ENCODE results near the gene IVD. TPM values are rescaled to one million over a fixed set of nuclear protein-coding genes. Genes with fewer than 3 reads are reported as not detected.
"Not testable (repeated sequence)": the region's sequence is repeated elsewhere in the genome, so short reads cannot be mapped to it uniquely, and the experiment has no call there.

Gene IVD
- total and polyA plus RNA-seq, 2 of the 8 experiments (the other 6 are each of a cell fraction or from before 2014, with no cell fraction given) = 55.2 to 78.8 TPM

- no peak for TF ChIP-seq YY1 (IDR thresholded peaks at IDR 0.05; ENCODE audit: low read depth, low read length)
These were observed 46.9 kb downstream of the IVD start (continued) for GRCh38 chr15:40452296-40453090.

- not testable (repeated sequence) for H3K4ac ChIP-seq (replicated peaks; ENCODE audit: insufficient read length, low read depth, low read length); H4K91ac ChIP-seq (replicated peaks; ENCODE audit: insufficient read length, low read length); H3K27me3 ChIP-seq (replicated peaks in 1 of 4; ENCODE audit: control insufficient read depth in 3 of 4, extremely low read depth in 1 of 4, insufficient read depth in 3 of 4, low read length in 3 of 4); FAIRE-seq; H2BK20ac ChIP-seq (ENCODE audit: low read length); H3K56ac ChIP-seq (replicated peaks; ENCODE audit: insufficient read length, low read depth, low read length); H3K27ac ChIP-seq (ENCODE audit: low read depth, low read length); H4K5ac ChIP-seq (ENCODE audit: insufficient read length, low read depth, low read length); H2BK5ac ChIP-seq (ENCODE audit: low read depth, low read length); H2AK5ac ChIP-seq (ENCODE audit: low read depth, low read length); H3K18ac ChIP-seq (ENCODE audit: extremely low read depth, low read length); H3K23ac ChIP-seq (ENCODE audit: insufficient read length); H4K8ac ChIP-seq (ENCODE audit: extremely low read depth, insufficient read depth, low read length); H2AFZ ChIP-seq (ENCODE audit: low read length); H3K4me3 ChIP-seq (ENCODE audit: extremely low read depth in 1 of 4, insufficient read depth in 2 of 4, low read depth in 3 of 4, low read length in 4 of 4); H3K4me2 ChIP-seq (ENCODE audit: insufficient read depth in 1 of 2, low read depth in 2 of 2, low read length in 2 of 2); DNase-seq (ENCODE audit: low read depth in 1 of 2, low spot score in 2 of 2); H3K36me3 ChIP-seq (ENCODE audit: control insufficient read depth in 2 of 4, insufficient read depth in 4 of 4, low read length in 3 of 4); H2BK15ac ChIP-seq (ENCODE audit: low read length); H2BK120ac ChIP-seq (replicated peaks; ENCODE audit: low read depth, low read length); H3K14ac ChIP-seq (ENCODE audit: insufficient read length); H3K23me2 ChIP-seq (ENCODE audit: low read depth, low read length); H3K9me3 ChIP-seq (ENCODE audit: insufficient read depth in 2 of 2, low read depth in 1 of 2, low read length in 1 of 2); H2BK12ac ChIP-seq (ENCODE audit: low read depth, low read length)
- ChIA-PET POLR2A (ENCODE audit: partially characterized antibody) (interaction anchor here (1.1 to 1.5 kb wide), 2 partner anchors 11 to 17 kb away, joined by 3 to 4 read pairs; no protein-coding TSS in a partner anchor), CTCF (ENCODE audit: partially characterized antibody) (interaction anchor here (1.2 to 1.4 kb wide), 4 partner anchors 8 to 290 kb away, joined by 3 to 5 read pairs (median 3); no protein-coding TSS in a partner anchor)
- Histone ChIP-seq H3K9ac (replicated peaks in 1 of 4; ENCODE audit: extremely low read depth in 1 of 4, low read depth in 3 of 4, low read length in 3 of 4) (peak overlapping the region in 1 of 4 experiments; percentile 21; a peak in 1 of 7 replicates), H3K4me1 (replicated peaks in 1 of 4; ENCODE audit: control insufficient read depth in 3 of 4, insufficient read depth in 4 of 4, low read length in 3 of 4) (peaks cover 4 to 41% (median 19%) of the 10 kb centered on the region in 4 experiments), H3K79me2 (ENCODE audit: control insufficient read depth in 1 of 2, insufficient read depth in 2 of 2, low read length in 2 of 2) (peaks cover 17 to 95% of the 10 kb centered on the region in 2 experiments), H4K20me1 (replicated peaks in 1 of 2; ENCODE audit: control insufficient read depth in 1 of 2, insufficient read depth in 2 of 2, low read length in 2 of 2) (peaks cover 52 to 55% of the 10 kb centered on the region in 2 experiments), H3K79me1 (ENCODE audit: low read depth, low read length) (peaks cover 39% of the 10 kb centered on the region)
- WGBS, 2 experiments (ENCODE audit: extremely low coverage in 1 of 2, insufficient coverage in 1 of 2, insufficient read length in 1 of 2, insufficient replicate concordance in 2 of 2, low coverage in 1 of 2, low lambda C conversion rate in 2 of 2, missing lambda C conversion rate in 1 of 2) = 94% methylated on average over 3 of the region's 3 CpGs; no CpG with 5 or more reads in 1 of the 2 experiments
These were observed 48.3 kb downstream of the IVD start for GRCh38 chr15:40453941-40454340.
